SH-SY5Y (cell line): ENCODE results near the gene TAS1R1.

ENCODE experiments used
- GATA2 ChIP-seq: IDR thresholded peaks from 2 replicates; pipeline ENCODE4 v1.6.1; 2011; ENCODE audit warnings: mild to moderate bottlenecking, low read depth, low read length
- GATA3 ChIP-seq: IDR thresholded peaks from 2 replicates; pipeline ENCODE4 v1.6.1; 2011; ENCODE audit warnings: low read depth, mild to moderate bottlenecking, low read length, moderate library complexity

- no peak for TF ChIP-seq GATA3
- TF ChIP-seq GATA2 = no peak
Observed at GRCh38 chr1:6534248-6534822, 20.8 kb upstream of the TAS1R1 start.
